Neutrophil (primary cell): ENCODE data around the gene ZBTB16.

Experiments
- H3K27ac ChIP-seq: fragments of 200-600 bp; sonication (generic); 2 replicates; pipeline ENCODE4 v1.5.1; 2016; ENCODE audit warnings: mild to moderate bottlenecking, moderate library complexity
- H3K27me3 ChIP-seq: fragments of 200-600 bp; sonication (generic); 2 replicates; pipeline ENCODE4 v1.6.0; 2016; ENCODE audit warnings: mild to moderate bottlenecking
- H3K36me3 ChIP-seq: fragments of 200-600 bp; sonication (generic); 2 replicates; pipeline ENCODE4 v1.5.1; 2017
- H3K4me1 ChIP-seq, 2 experiments: fragments of 200-600 bp in 1 of 2; sonication (generic) in 1 of 2; 1 replicate in 1 of 2; 2 replicates in 1 of 2; pipeline versions ENCODE4 v1.5.1 to v1.6.1; 2013 to 2016; ENCODE audit warnings: low read depth in 1 of 2, low read length in 1 of 2, mild to moderate bottlenecking in 1 of 2, moderate library complexity in 1 of 2; ENCODE audit not compliant: control insufficient read depth in 1 of 2, insufficient read depth in 1 of 2
- H3K4me3 ChIP-seq, 2 experiments: fragments of 200-600 bp in 1 of 2; sonication (generic) in 1 of 2; 1 replicate in 1 of 2; 2 replicates in 1 of 2; pipeline ENCODE4 v1.5.1; 2013 to 2016; ENCODE audit warnings: low read depth in 1 of 2, low read length in 1 of 2, mild to moderate bottlenecking in 1 of 2, moderate library complexity in 1 of 2
- H3K9me3 ChIP-seq: fragments of 200-600 bp; sonication (generic); 2 replicates; pipeline ENCODE4 v1.5.1; 2016
- CTCF ChIP-seq: fragments of 200-600 bp; sonication (generic); IDR thresholded peaks from 2 replicates; pipeline ENCODE4 v1.5.1; 2016; ENCODE audit warnings: antibody characterized with exemption

Gene ZBTB16

GRCh38 chr11:114175706-114176105 lies 116.2 kb downstream of the ZBTB16 start:
- no peaks in the 10 kb centered on the region for H3K9me3 ChIP-seq
- H3K4me1 ChIP-seq = peaks cover 17 to 27% of the 10 kb centered on the region in 2 experiments
- no peaks in the 10 kb centered on the region for H3K36me3 ChIP-seq
- H3K27ac ChIP-seq = no peak overlapping the region
- TF ChIP-seq CTCF = no peak
- H3K27me3 ChIP-seq = no peaks in the 10 kb centered on the region
- no peak overlapping the region for H3K4me3 ChIP-seq

- no peak for TF ChIP-seq CTCF
- Histone ChIP-seq H3K27me3 (no peaks in the 10 kb centered on the region), H3K4me1 (peaks cover 15 to 24% of the 10 kb centered on the region in 2 experiments), H3K36me3 (no peaks in the 10 kb centered on the region), H3K9me3 (no peaks in the 10 kb centered on the region), H3K4me3 (no peak overlapping the region), H3K27ac (no peak overlapping the region)
These were observed 116.8 kb downstream of the ZBTB16 start for GRCh38 chr11:114176321-114176720.

- TF ChIP-seq CTCF = no peak
- no peaks in the 10 kb centered on the region for H3K27me3 ChIP-seq
- H3K36me3 ChIP-seq = no peaks in the 10 kb centered on the region
- no peaks in the 10 kb centered on the region for H3K9me3 ChIP-seq
- H3K4me3 ChIP-seq = no peak overlapping the region
- H3K4me1 ChIP-seq = peaks cover 24 to 26% of the 10 kb centered on the region in 2 experiments
- H3K27ac ChIP-seq = no peak overlapping the region
These were observed 119.1 kb downstream of the ZBTB16 start for GRCh38 chr11:114178656-114179055.

GRCh38 chr11:114179234-114179941 lies 119.9 kb downstream of the ZBTB16 start:
- Histone ChIP-seq H3K27ac (no peak overlapping the region), H3K4me1 (peaks cover 22% of the 10 kb centered on the region in 2 experiments), H3K9me3 (no peaks in the 10 kb centered on the region), H3K4me3 (no peak overlapping the region), H3K36me3 (no peaks in the 10 kb centered on the region), H3K27me3 (no peaks in the 10 kb centered on the region)
- TF ChIP-seq CTCF = no peak

GRCh38 chr11:114180301-114181055 lies 121.0 kb downstream of the ZBTB16 start:
- H3K27ac ChIP-seq = no peak overlapping the region
- H3K4me1 ChIP-seq = peaks cover 16% of the 10 kb centered on the region in 2 experiments

More at GRCh38 chr11:114180301-114181055, 121.0 kb downstream of the ZBTB16 start:
- TF ChIP-seq CTCF = no peak
- no peak overlapping the region for H3K4me3 ChIP-seq
- no peaks in the 10 kb centered on the region for H3K36me3 ChIP-seq
- H3K9me3 ChIP-seq = no peaks in the 10 kb centered on the region
- H3K27me3 ChIP-seq = no peaks in the 10 kb centered on the region
